ENCODE results near the gene MAPK12. TPM values are rescaled to one million over a fixed set of nuclear protein-coding genes. Genes with fewer than 3 reads are reported as not detected.

MAPK12 gene
- total and polyA plus RNA-seq, 2 of the 8 experiments (the other 6 are each of a cell fraction or from before 2014, with no cell fraction given): 17.3 to 20.3 TPM

GRCh38 chr22:50299785-50300619, 38.5 kb upstream of the MAPK12 start:
- H3K27me3 ChIP-seq (replicated peaks in 1 of 4; ENCODE audit: control insufficient read depth in 3 of 4, extremely low read depth in 1 of 4, insufficient read depth in 3 of 4, low read length in 3 of 4): no peaks in the 10 kb centered on the region; a peak in 2 of 7 replicates
- H3K4ac ChIP-seq (replicated peaks; ENCODE audit: insufficient read length, low read depth, low read length): no peak overlapping the region
- no peak overlapping the region for H3K27ac ChIP-seq (ENCODE audit: low read depth, low read length)
- H2BK20ac ChIP-seq (ENCODE audit: low read length): no peak overlapping the region
- H3K4me1 ChIP-seq (replicated peaks in 1 of 4; ENCODE audit: control insufficient read depth in 3 of 4, insufficient read depth in 4 of 4, low read length in 3 of 4): peaks cover 0 to 35% (median 16%) of the 10 kb centered on the region in 4 experiments; a peak in 6 of 7 replicates
- 2% methylated on average over 48 of the region's 93 CpGs; no CpG with 5 or more reads in 1 of the 2 experiments for WGBS, 2 experiments (ENCODE audit: extremely low coverage in 1 of 2, insufficient coverage in 1 of 2, insufficient read length in 1 of 2, insufficient replicate concordance in 2 of 2, low coverage in 1 of 2, low lambda C conversion rate in 2 of 2, missing lambda C conversion rate in 1 of 2)
- H3K23me2 ChIP-seq (ENCODE audit: low read depth, low read length): peaks cover 9% of the 10 kb centered on the region; the same call in 1 of the 2 replicates
- H3K9ac ChIP-seq (replicated peaks in 1 of 4; ENCODE audit: extremely low read depth in 1 of 4, low read depth in 3 of 4, low read length in 3 of 4): peak overlapping the region in 3 of 4 experiments; percentile 8 to 67 (median 16); a peak in 1 of 7 replicates
- H3K56ac ChIP-seq (replicated peaks; ENCODE audit: insufficient read length, low read depth, low read length): peak overlapping the region; percentile 39
- H2AFZ ChIP-seq (ENCODE audit: low read length): no peak overlapping the region
- H3K23ac ChIP-seq (ENCODE audit: insufficient read length): no peak overlapping the region
- H3K4me2 ChIP-seq (ENCODE audit: insufficient read depth in 1 of 2, low read depth in 2 of 2, low read length in 2 of 2): peak overlapping the region; percentile 53 to 77
- no peak overlapping the region for H2AK5ac ChIP-seq (ENCODE audit: low read depth, low read length)
- H3K18ac ChIP-seq (ENCODE audit: extremely low read depth, low read length): peak overlapping the region; percentile 48; the same call in 1 of the 2 replicates
- H3K4me3 ChIP-seq (ENCODE audit: extremely low read depth in 1 of 4, insufficient read depth in 2 of 4, low read depth in 3 of 4, low read length in 4 of 4): peak overlapping the region; percentile 30 to 68 (median 34)
- H3K14ac ChIP-seq (ENCODE audit: insufficient read length): no peak overlapping the region
- H3K79me2 ChIP-seq (ENCODE audit: control insufficient read depth in 1 of 2, insufficient read depth in 2 of 2, low read length in 2 of 2): peaks cover 0 to 33% of the 10 kb centered on the region in 2 experiments; a peak in 3 of 4 replicates
- peaks cover 16 to 35% of the 10 kb centered on the region in 2 experiments for H4K20me1 ChIP-seq (replicated peaks in 1 of 2; ENCODE audit: control insufficient read depth in 1 of 2, insufficient read depth in 2 of 2, low read length in 2 of 2)
- H2BK12ac ChIP-seq (ENCODE audit: low read depth, low read length): no peak overlapping the region
- CTCF ChIA-PET (ENCODE audit: partially characterized antibody): interaction anchor here (0.7 to 1.5 kb wide), 6 partner anchors 16 to 100 kb away, joined by 3 to 4 read pairs (median 3); no protein-coding TSS in a partner anchor
- peak overlapping the region; percentile 80 for H4K8ac ChIP-seq (ENCODE audit: extremely low read depth, insufficient read depth, low read length)
- H3K79me1 ChIP-seq (ENCODE audit: low read depth, low read length): peaks cover 22% of the 10 kb centered on the region
- DNase-seq (ENCODE audit: low read depth in 1 of 2, low spot score in 2 of 2): peak; percentile 59 to 86
- H2BK120ac ChIP-seq (replicated peaks; ENCODE audit: low read depth, low read length): no peak overlapping the region
- no peak overlapping the region for H4K91ac ChIP-seq (replicated peaks; ENCODE audit: insufficient read length, low read length)
- no peak overlapping the region for H2BK15ac ChIP-seq (ENCODE audit: low read length)
- H3K36me3 ChIP-seq (ENCODE audit: control insufficient read depth in 2 of 4, insufficient read depth in 4 of 4, low read length in 3 of 4): no peaks in the 10 kb centered on the region
- no peak overlapping the region for H2BK5ac ChIP-seq (ENCODE audit: low read depth, low read length)
- H3K9me3 ChIP-seq (ENCODE audit: insufficient read depth in 2 of 2, low read depth in 1 of 2, low read length in 1 of 2): no peaks in the 10 kb centered on the region
- POLR2A ChIA-PET (ENCODE audit: partially characterized antibody): interaction anchor here (0.7 to 1.6 kb wide), 4 partner anchors 12 to 49 kb away, joined by 3 to 6 read pairs (median 4); partner anchors contain the start of gene HDAC10
- FAIRE-seq: no peak
- H4K5ac ChIP-seq (ENCODE audit: insufficient read length, low read depth, low read length): no peak overlapping the region
- TF ChIP-seq SP2 (IDR thresholded peaks at IDR 0.05; ENCODE audit: low read length) (no peak), BACH1 (IDR thresholded peaks at IDR 0.05; ENCODE audit: low read length) (no peak), NANOG (IDR thresholded peaks at IDR 0.05; ENCODE audit: insufficient read depth, low read depth, low read length, poor library complexity, severe bottlenecking) (no peak), KDM4A (IDR thresholded peaks at IDR 0.05; ENCODE audit: low read depth, low read length, severe bottlenecking) (peak; percentile 86), SUZ12 (IDR thresholded peaks at IDR 0.05; ENCODE audit: low read length) (no peak), TAF7 (optimal IDR thresholded peaks at IDR 0.05; ENCODE audit: borderline replicate concordance, low read depth, low read length) (no peak), EGR1 (IDR thresholded peaks at IDR 0.05; ENCODE audit: borderline replicate concordance, low read depth, low read length) (no peak)
- TF ChIP-seq, protein P1, sequence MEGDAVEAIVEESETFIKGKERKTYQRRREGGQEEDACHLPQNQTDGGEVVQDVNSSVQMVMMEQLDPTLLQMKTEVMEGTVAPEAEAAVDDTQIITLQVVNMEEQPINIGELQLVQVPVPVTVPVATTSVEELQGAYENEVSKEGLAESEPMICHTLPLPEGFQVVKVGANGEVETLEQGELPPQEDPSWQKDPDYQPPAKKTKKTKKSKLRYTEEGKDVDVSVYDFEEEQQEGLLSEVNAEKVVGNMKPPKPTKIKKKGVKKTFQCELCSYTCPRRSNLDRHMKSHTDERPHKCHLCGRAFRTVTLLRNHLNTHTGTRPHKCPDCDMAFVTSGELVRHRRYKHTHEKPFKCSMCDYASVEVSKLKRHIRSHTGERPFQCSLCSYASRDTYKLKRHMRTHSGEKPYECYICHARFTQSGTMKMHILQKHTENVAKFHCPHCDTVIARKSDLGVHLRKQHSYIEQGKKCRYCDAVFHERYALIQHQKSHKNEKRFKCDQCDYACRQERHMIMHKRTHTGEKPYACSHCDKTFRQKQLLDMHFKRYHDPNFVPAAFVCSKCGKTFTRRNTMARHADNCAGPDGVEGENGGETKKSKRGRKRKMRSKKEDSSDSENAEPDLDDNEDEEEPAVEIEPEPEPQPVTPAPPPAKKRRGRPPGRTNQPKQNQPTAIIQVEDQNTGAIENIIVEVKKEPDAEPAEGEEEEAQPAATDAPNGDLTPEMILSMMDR (IDR thresholded peaks at IDR 0.05; ENCODE audit: control extremely low read depth in 1 of 3, insufficient read depth in 1 of 3, low read depth in 1 of 3, low read length in 3 of 3): no peak

Measured in H1 (cell line).